ENCODE measurements around the gene DHX29. TPM values are rescaled to one million over a fixed set of nuclear protein-coding genes. Genes with fewer than 3 reads are reported as not detected.

Gene DHX29
- total RNA-seq, 4 donors from 2014 or later = 24.2 to 27.9 (median 25.4) TPM

DNA sequence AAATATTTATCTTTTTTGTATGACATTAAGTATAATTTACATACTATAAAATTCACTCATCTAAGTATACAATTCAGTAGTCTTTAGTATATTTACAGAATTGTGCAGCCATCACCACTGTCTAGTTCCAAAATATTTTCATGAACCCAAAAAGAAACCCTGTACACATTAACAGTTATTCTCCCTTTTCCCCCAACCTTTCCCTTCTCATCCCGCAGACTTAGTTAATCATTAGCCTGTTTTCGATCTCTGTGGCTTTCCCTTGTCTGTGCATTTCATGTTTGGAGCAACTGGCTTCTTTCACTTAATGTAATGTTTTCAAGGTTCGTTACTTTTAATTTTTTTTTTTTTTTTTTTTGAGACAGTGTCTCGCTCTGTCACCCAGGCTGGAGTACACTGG is 37.8 kb upstream of the DHX29 start:
- intact Hi-C loops (cut with DNase I; ENCODE audit: low total_unique reads) = loop anchor here (10.0 kb wide), 1 partner anchor 349 kb away; no protein-coding TSS in a partner anchor
- H3K4me3 ChIP-seq (ENCODE audit: low read depth, poor library complexity, severe bottlenecking) = no peak overlapping the region
- WGBS, 2 donors = 94 to 99% methylated on average over 4 of the region's 4 CpGs
- TF ChIP-seq, protein P1, sequence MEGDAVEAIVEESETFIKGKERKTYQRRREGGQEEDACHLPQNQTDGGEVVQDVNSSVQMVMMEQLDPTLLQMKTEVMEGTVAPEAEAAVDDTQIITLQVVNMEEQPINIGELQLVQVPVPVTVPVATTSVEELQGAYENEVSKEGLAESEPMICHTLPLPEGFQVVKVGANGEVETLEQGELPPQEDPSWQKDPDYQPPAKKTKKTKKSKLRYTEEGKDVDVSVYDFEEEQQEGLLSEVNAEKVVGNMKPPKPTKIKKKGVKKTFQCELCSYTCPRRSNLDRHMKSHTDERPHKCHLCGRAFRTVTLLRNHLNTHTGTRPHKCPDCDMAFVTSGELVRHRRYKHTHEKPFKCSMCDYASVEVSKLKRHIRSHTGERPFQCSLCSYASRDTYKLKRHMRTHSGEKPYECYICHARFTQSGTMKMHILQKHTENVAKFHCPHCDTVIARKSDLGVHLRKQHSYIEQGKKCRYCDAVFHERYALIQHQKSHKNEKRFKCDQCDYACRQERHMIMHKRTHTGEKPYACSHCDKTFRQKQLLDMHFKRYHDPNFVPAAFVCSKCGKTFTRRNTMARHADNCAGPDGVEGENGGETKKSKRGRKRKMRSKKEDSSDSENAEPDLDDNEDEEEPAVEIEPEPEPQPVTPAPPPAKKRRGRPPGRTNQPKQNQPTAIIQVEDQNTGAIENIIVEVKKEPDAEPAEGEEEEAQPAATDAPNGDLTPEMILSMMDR (IDR thresholded peaks at IDR 0.05) = no peak
- TF ChIP-seq POLR2A (IDR thresholded peaks at IDR 0.05) = no peak
- DNase-seq (ENCODE audit: low spot score in 2 of 2) = no peak

DNA sequence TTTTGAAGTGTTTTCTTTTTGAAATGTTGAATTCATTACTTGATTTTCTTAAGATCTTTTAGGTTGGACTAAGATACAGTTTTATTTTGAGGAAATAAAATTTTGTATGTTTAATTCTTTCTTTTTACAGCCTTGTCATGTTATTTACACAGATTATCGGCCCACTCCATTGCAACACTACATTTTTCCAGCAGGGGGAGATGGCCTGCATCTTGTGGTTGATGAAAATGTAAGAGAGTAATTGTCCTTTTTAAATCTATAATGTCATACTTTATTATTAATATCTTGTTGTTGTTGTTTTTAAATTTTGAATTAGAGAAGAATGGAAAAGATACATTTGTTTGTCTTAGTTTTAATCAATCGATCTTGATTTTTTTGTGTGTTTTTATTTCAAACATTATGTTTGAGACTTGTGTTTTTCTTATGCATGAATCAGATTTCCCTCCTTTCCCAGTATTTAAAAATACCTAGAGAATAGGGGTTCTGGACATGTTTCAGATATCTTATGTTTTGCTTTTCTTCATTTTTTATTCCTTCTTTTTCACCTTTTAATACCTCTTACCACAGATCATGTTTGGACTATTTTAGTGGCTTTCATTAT is 37.0 kb upstream of the DHX29 start:
- no peak overlapping the region for H3K4me3 ChIP-seq (ENCODE audit: low read depth, poor library complexity, severe bottlenecking)
- WGBS, 2 donors = 34 to 45% methylated on average over 2 of the region's 2 CpGs
- intact Hi-C loops (cut with DNase I; ENCODE audit: low total_unique reads) = loop anchor here (10.0 kb wide), 1 partner anchor 350 kb away; no protein-coding TSS in a partner anchor
- peak in 1 of 2 donors; percentile 62 for DNase-seq (ENCODE audit: low spot score in 2 of 2)
- TF ChIP-seq, protein P1 (IDR thresholded peaks at IDR 0.05) = peak in 1 of 3 donors; percentile 62
- TF ChIP-seq POLR2A (IDR thresholded peaks at IDR 0.05) = no peak

DNA sequence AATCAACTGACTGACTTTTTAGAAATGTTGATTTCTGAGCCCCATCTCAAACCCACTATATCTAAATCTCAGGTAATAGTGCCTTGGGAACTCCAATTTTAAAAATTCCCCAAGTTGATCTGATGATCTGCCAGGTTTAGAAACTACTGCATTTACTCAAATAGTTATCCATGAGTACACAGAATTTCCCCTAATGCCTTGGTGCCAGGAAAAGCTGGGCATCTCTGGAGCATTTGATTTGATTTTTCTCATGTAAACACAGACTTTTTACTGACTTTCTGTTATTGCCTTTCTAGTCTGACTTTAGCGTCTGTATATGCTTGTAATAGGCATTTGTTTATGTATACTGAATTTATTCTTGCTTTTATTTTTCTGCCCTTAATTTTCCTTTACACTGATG is 36.1 kb upstream of the DHX29 start:
- TF ChIP-seq POLR2A (IDR thresholded peaks at IDR 0.05) = no peak
- TF ChIP-seq, protein P1 (IDR thresholded peaks at IDR 0.05) = no peak
- no peak for DNase-seq (ENCODE audit: low spot score in 2 of 2)
- intact Hi-C loops (cut with DNase I; ENCODE audit: low total_unique reads) = loop anchor here (10.0 kb wide), 1 partner anchor 351 kb away; no protein-coding TSS in a partner anchor
- H3K4me3 ChIP-seq (ENCODE audit: low read depth, poor library complexity, severe bottlenecking) = no peak overlapping the region
- WGBS, 2 donors = 73 to 90% methylated on average over 1 of the region's 1 CpG

DNA sequence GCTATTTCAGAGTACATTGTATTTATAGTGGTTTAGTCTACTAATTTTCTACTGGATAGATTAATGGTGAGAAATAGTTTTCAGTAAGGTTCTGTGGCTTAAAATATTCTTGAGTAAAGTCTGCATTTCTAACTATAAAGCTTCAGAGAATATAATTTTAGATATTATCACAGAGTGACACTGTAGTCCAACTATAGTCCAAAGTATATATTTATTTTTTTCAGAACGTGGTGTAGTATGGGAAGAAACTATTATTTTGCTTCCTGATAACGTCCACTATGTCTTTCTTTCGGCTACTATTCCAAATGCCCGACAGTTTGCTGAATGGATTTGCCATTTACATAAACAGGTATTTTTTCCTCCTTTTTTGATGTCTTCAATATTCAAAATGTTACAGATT is 35.6 kb upstream of the DHX29 start:
- no peak overlapping the region for H3K4me3 ChIP-seq (ENCODE audit: low read depth, poor library complexity, severe bottlenecking)
- WGBS, 2 donors = 91 to 92% methylated on average over 4 of the region's 4 CpGs
- TF ChIP-seq, protein P1 (IDR thresholded peaks at IDR 0.05) = no peak
- no peak for TF ChIP-seq POLR2A (IDR thresholded peaks at IDR 0.05)
- intact Hi-C loops (cut with DNase I; ENCODE audit: low total_unique reads) = loop anchor here (10.0 kb wide), 1 partner anchor 352 kb away; no protein-coding TSS in a partner anchor
- no peak for DNase-seq (ENCODE audit: low spot score in 2 of 2)

DNA sequence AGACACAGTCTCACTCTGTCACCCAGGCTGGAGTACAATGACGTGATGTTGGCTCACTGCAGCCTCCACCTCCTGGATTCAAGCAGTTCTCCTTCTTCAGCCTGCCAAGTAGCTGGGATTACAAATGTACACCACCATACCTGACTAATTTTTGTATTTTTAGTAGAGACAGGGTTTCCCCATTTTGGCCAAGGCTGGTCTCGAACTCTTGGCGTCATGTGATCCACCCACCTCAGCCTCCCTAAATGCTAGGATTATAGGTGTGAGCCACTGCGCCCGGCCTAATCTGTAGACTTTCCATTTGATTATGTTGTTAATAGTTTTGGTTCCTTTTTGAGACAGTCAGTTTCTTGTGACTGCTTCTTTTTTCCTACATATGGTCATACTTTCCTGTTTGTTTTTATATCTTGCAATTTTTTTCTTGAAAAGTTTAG is 31.3 kb upstream of the DHX29 start:
- WGBS, 2 donors = 75 to 82% methylated on average over 5 of the region's 5 CpGs
- no peak for DNase-seq (ENCODE audit: low spot score in 2 of 2)
- H3K4me3 ChIP-seq (ENCODE audit: low read depth, poor library complexity, severe bottlenecking) = no peak overlapping the region

More for the DNA sequence above, 31.3 kb upstream of the DHX29 start:
- no peak for TF ChIP-seq POLR2A (IDR thresholded peaks at IDR 0.05)
- TF ChIP-seq, protein P1 (IDR thresholded peaks at IDR 0.05) = no peak
- intact Hi-C loops (cut with DNase I; ENCODE audit: low total_unique reads) = no loop called here
